Islet precursor cell (in vitro differentiated cells): ENCODE data around the gene MYO9B.

ENCODE experiments used
- DNase-seq: peaks from one replicate; pipeline ENCODE4 v3.0.0-alpha.2; 2018

MYO9B gene

GRCh38 chr19:17246681-17247425, 171.3 kb downstream of the MYO9B start:
- peak; percentile 90 for DNase-seq

- DNase-seq: peak; percentile 76
These were observed 172.6 kb downstream of the MYO9B start for GRCh38 chr19:17248011-17248776.

- DNase-seq: no peak
These were observed 174.4 kb downstream of the MYO9B start for GRCh38 chr19:17249887-17250548.

GRCh38 chr19:17254636-17255035, 179.1 kb downstream of the MYO9B start:
- no peak for DNase-seq

GRCh38 chr19:17255150-17255621, 179.6 kb downstream of the MYO9B start:
- no peak for DNase-seq

GRCh38 chr19:17256130-17256529, 180.6 kb downstream of the MYO9B start:
- DNase-seq: no peak

GRCh38 chr19:17259118-17259780, 183.7 kb downstream of the MYO9B start:
- DNase-seq: no peak

GRCh38 chr19:17259934-17260333, 184.4 kb downstream of the MYO9B start:
- no peak for DNase-seq

GRCh38 chr19:17260842-17261325, 185.3 kb downstream of the MYO9B start:
- DNase-seq: peak; percentile 93

GRCh38 chr19:17262557-17262956, 187.0 kb downstream of the MYO9B start:
- DNase-seq: no peak
